ENCODE measurements around the gene ATG16L1. TPM values are rescaled to one million over a fixed set of nuclear protein-coding genes. Genes with fewer than 3 reads are reported as not detected.

ATG16L1 gene
- polyA plus RNA-seq, 3 donors = 3.3 to 22.9 (median 4.3) TPM

DNA sequence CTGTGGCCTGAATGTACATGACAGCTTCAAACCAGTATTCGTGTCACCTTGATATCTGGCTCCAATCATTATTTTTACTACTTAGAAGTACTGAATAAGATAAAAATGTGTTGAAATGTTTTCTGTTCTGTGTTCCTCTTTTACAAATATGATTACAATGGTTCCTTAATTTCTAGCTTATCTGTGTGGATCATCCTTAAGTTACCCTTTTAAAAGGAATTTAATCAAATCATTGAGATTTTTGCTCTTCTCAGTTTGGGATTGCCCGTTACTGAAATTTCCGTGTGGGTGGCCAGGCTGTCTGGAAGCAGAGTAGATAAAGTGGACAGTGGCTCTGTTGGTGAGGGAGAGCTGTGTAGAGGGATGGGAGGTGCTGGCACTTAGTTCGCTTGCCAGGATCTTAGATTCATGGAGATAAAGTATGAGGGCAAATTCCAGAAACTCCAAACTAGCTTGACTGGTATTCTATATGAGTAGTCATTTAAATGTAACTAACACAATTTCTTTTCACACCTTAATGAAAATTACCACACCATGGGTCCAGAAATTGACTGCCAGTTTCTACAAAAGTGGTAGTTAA lies 28.7 kb downstream of the ATG16L1 start:
- Mint-ChIP-seq H3K27me3 (ENCODE audit: low read depth in 3 of 3) (no peaks in the 10 kb centered on the region), H3K36me3 (peaks cover 77 to 92% of the 10 kb centered on the region in 2 donors), H3K9me3 (peaks cover 0 to 2% (median 0%) of the 10 kb centered on the region in 7 donors), H3K4me1 (peaks cover 5% of the 10 kb centered on the region), H3K4me3 (no peak overlapping the region), H3K27ac (peak overlapping the region in 4 of 7 donors; percentile 10 to 33 (median 24))
- Histone ChIP-seq H3K4me1 (ENCODE audit: control insufficient read depth in 1 of 2, insufficient read depth in 2 of 2, low read length in 2 of 2) (peaks cover 0 to 8% of the 10 kb centered on the region in 2 donors), H3K9ac (ENCODE audit: insufficient read depth, low read length, poor library complexity, severe bottlenecking) (no peak overlapping the region), H3K27ac (ENCODE audit: low read depth in 1 of 2, low read length in 2 of 2) (peak overlapping the region in 1 of 2 donors; percentile 14), H3K27me3 (ENCODE audit: control insufficient read depth in 2 of 2, insufficient read depth in 2 of 2, low read length in 2 of 2) (no peaks in the 10 kb centered on the region), H2AFZ (ENCODE audit: insufficient read depth, low read depth, low read length, poor library complexity, severe bottlenecking) (no peak overlapping the region), H3K9me3 (replicated peaks in 1 of 2; ENCODE audit: control insufficient read depth in 1 of 2, insufficient read depth in 1 of 2, low read length in 2 of 2) (no peaks in the 10 kb centered on the region), H3K4me2 (replicated peaks; ENCODE audit: extremely low read depth, low read length, poor library complexity, severe bottlenecking) (no peak overlapping the region), H4K20me1 (ENCODE audit: insufficient read depth, low read length) (peaks cover 7% of the 10 kb centered on the region), H3K4me3 (replicated peaks in 1 of 3; ENCODE audit: low read depth in 2 of 3, low read length in 3 of 3) (no peak overlapping the region), H3K79me2 (ENCODE audit: insufficient read depth, low read length) (no peaks in the 10 kb centered on the region), H3K36me3 (replicated peaks in 1 of 2; ENCODE audit: control insufficient read depth in 1 of 2, insufficient read depth in 2 of 2, low read length in 2 of 2) (peaks cover 82 to 93% of the 10 kb centered on the region in 2 donors)
- TF ChIP-seq, protein P1, sequence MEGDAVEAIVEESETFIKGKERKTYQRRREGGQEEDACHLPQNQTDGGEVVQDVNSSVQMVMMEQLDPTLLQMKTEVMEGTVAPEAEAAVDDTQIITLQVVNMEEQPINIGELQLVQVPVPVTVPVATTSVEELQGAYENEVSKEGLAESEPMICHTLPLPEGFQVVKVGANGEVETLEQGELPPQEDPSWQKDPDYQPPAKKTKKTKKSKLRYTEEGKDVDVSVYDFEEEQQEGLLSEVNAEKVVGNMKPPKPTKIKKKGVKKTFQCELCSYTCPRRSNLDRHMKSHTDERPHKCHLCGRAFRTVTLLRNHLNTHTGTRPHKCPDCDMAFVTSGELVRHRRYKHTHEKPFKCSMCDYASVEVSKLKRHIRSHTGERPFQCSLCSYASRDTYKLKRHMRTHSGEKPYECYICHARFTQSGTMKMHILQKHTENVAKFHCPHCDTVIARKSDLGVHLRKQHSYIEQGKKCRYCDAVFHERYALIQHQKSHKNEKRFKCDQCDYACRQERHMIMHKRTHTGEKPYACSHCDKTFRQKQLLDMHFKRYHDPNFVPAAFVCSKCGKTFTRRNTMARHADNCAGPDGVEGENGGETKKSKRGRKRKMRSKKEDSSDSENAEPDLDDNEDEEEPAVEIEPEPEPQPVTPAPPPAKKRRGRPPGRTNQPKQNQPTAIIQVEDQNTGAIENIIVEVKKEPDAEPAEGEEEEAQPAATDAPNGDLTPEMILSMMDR (IDR thresholded peaks at IDR 0.05) = no peak
- peak in 1 of 3 donors; percentile 12 for DNase-seq
- intact Hi-C loops (cut with micrococcal nuclease) = no loop called here
- 83% methylated on average over 1 of the region's 4 CpGs for WGBS (ENCODE audit: insufficient coverage)

DNA sequence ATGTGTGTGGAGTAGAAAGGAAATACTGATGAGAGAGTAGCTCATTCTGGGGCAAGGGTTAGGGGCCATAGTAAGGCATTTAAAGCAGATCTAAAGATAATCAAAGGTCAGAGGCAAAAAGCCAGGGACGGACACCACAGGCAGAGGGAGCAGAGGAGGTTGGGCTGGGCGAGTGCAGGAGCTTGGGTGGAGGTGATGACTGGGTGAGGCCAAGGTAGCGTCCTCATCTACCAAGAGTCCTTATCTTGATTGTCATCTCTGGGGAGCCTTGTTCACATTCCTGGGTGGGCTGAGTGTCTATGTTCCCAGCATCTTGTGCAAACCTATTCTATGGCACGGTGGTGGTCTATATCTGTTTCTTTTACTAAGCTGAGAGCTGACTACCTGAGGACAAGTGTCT lies 30.1 kb downstream of the ATG16L1 start:
- peaks cover 0 to 2% (median 0%) of the 10 kb centered on the region in 7 donors for H3K9me3 Mint-ChIP-seq
- Histone ChIP-seq H3K4me3 (replicated peaks in 1 of 3; ENCODE audit: low read depth in 2 of 3, low read length in 3 of 3) (no peak overlapping the region), H3K4me2 (replicated peaks; ENCODE audit: extremely low read depth, low read length, poor library complexity, severe bottlenecking) (no peak overlapping the region), H4K20me1 (ENCODE audit: insufficient read depth, low read length) (peaks cover 7% of the 10 kb centered on the region), H3K36me3 (replicated peaks in 1 of 2; ENCODE audit: control insufficient read depth in 1 of 2, insufficient read depth in 2 of 2, low read length in 2 of 2) (peaks cover 82 to 93% of the 10 kb centered on the region in 2 donors), H3K27me3 (ENCODE audit: control insufficient read depth in 2 of 2, insufficient read depth in 2 of 2, low read length in 2 of 2) (no peaks in the 10 kb centered on the region), H2AFZ (ENCODE audit: insufficient read depth, low read depth, low read length, poor library complexity, severe bottlenecking) (no peak overlapping the region), H3K9ac (ENCODE audit: insufficient read depth, low read length, poor library complexity, severe bottlenecking) (no peak overlapping the region), H3K9me3 (replicated peaks in 1 of 2; ENCODE audit: control insufficient read depth in 1 of 2, insufficient read depth in 1 of 2, low read length in 2 of 2) (no peaks in the 10 kb centered on the region), H3K4me1 (ENCODE audit: control insufficient read depth in 1 of 2, insufficient read depth in 2 of 2, low read length in 2 of 2) (peaks cover 0 to 8% of the 10 kb centered on the region in 2 donors), H3K27ac (ENCODE audit: low read depth in 1 of 2, low read length in 2 of 2) (no peak overlapping the region), H3K79me2 (ENCODE audit: insufficient read depth, low read length) (no peaks in the 10 kb centered on the region)
- TF ChIP-seq, protein P1 (IDR thresholded peaks at IDR 0.05) = no peak
- H3K4me3 Mint-ChIP-seq = peak overlapping the region in 1 of 2 donors; percentile 45
- no peaks in the 10 kb centered on the region for H3K27me3 Mint-ChIP-seq (ENCODE audit: low read depth in 3 of 3)
- peaks cover 5% of the 10 kb centered on the region for H3K4me1 Mint-ChIP-seq
- H3K36me3 Mint-ChIP-seq = peaks cover 76 to 92% of the 10 kb centered on the region in 2 donors
- intact Hi-C loops (cut with micrococcal nuclease) = no loop called here
- WGBS (ENCODE audit: insufficient coverage) = 94% methylated on average over 2 of the region's 4 CpGs
- no peak for DNase-seq
- peak overlapping the region in 1 of 7 donors; percentile 42 for H3K27ac Mint-ChIP-seq

Measured in CD14-positive monocyte (primary cell).